Left ventricle myocardium inferior (tissue), 1 donor: ENCODE measurements around the gene YPEL1. TPM values are rescaled to one million over a fixed set of nuclear protein-coding genes. Genes with fewer than 3 reads are reported as not detected.

ENCODE experiments used
- DNase-seq: peaks from one replicate; pipeline ENCODE4 v3.0.0-alpha.2; 2020
- H3K27ac ChIP-seq: fragments of 200-600 bp; replicated peaks from 2 replicates; pipeline ENCODE4 v1.8.0; 2021
- H3K27me3 ChIP-seq: fragments of 200-600 bp; 2 replicates; pipeline ENCODE4 v1.8.0; 2021; ENCODE audit warnings: low read depth
- H3K36me3 ChIP-seq: fragments of 200-600 bp; 2 replicates; pipeline ENCODE4 v1.8.0; 2021
- H3K4me1 ChIP-seq: fragments of 200-600 bp; 2 replicates; pipeline ENCODE4 v1.8.0; 2021
- H3K4me3 ChIP-seq: fragments of 200-600 bp; 2 replicates; pipeline ENCODE4 v1.8.0; 2021; ENCODE audit warnings: mild to moderate bottlenecking, moderate library complexity
- H3K9me3 ChIP-seq: fragments of 200-600 bp; replicated peaks from 2 replicates; pipeline ENCODE4 v1.8.0; 2021
- CTCF ChIP-seq: fragments of 200-600 bp; IDR thresholded peaks from 2 replicates; pipeline ENCODE4 v1.8.0; 2021; ENCODE audit warnings: antibody characterized with exemption, mild to moderate bottlenecking, borderline replicate concordance
- intact Hi-C: fragments of 100-400 bp; cut with micrococcal nuclease; formaldehyde crosslinking; loops from one replicate; pipeline ENCODE4 v1.11.0; 2022
- total RNA-seq: library from RNA; stranded (reverse); fragmentation: NEBNext Ultra II Directional; extraction: Animal tissue kit (Norgen Biotek cat#: 25700); gene quantifications from one replicate; pipeline ENCODE4 v1.2.1, GENCODE V29; 2021
- donor health status: DM: no; HTN: yes; CAD: no; lungs with severe emphysema.

Gene YPEL1
- total RNA-seq, 1 donor from 2014 or later: 8.3 TPM

GRCh38 chr22:21761994-21762680 is 26.5 kb upstream of the YPEL1 start:
- DNase-seq: no peak
- intact Hi-C loops: no loop called here
- TF ChIP-seq CTCF: no peak
- H3K36me3 ChIP-seq: peaks cover 76% of the 10 kb centered on the region
- H3K4me3 ChIP-seq: no peak overlapping the region
- H3K27me3 ChIP-seq: no peaks in the 10 kb centered on the region
- no peaks in the 10 kb centered on the region for H3K4me1 ChIP-seq
- H3K27ac ChIP-seq: peak overlapping the region; percentile 4
- H3K9me3 ChIP-seq: no peaks in the 10 kb centered on the region

- TF ChIP-seq CTCF: no peak
- intact Hi-C loops: no loop called here
- no peak for DNase-seq
- Histone ChIP-seq H3K36me3 (peaks cover 65% of the 10 kb centered on the region), H3K4me3 (no peak overlapping the region), H3K27ac (no peak overlapping the region), H3K9me3 (no peaks in the 10 kb centered on the region), H3K4me1 (no peaks in the 10 kb centered on the region), H3K27me3 (no peaks in the 10 kb centered on the region)
Measured at GRCh38 chr22:21761086-21761485, 25.5 kb upstream of the YPEL1 start.

GRCh38 chr22:21760640-21761039 is 25.0 kb upstream of the YPEL1 start:
- intact Hi-C loops: no loop called here
- Histone ChIP-seq H3K4me1 (peaks cover 2% of the 10 kb centered on the region), H3K27ac (no peak overlapping the region), H3K27me3 (no peaks in the 10 kb centered on the region), H3K9me3 (no peaks in the 10 kb centered on the region), H3K36me3 (peaks cover 61% of the 10 kb centered on the region), H3K4me3 (no peak overlapping the region)
- no peak for DNase-seq
- TF ChIP-seq CTCF: no peak

- Histone ChIP-seq H3K4me1 (peaks cover 11% of the 10 kb centered on the region), H3K9me3 (no peaks in the 10 kb centered on the region), H3K27me3 (no peaks in the 10 kb centered on the region), H3K27ac (no peak overlapping the region), H3K4me3 (no peak overlapping the region), H3K36me3 (peaks cover 52% of the 10 kb centered on the region)
- no peak for DNase-seq
- intact Hi-C loops: no loop called here
- TF ChIP-seq CTCF: no peak
Measured at GRCh38 chr22:21759646-21760376, 24.2 kb upstream of the YPEL1 start.

- H3K27me3 ChIP-seq: no peaks in the 10 kb centered on the region
- no peak overlapping the region for H3K27ac ChIP-seq
- intact Hi-C loops: no loop called here
- no peak overlapping the region for H3K4me3 ChIP-seq
- DNase-seq: no peak
- H3K36me3 ChIP-seq: peaks cover 45% of the 10 kb centered on the region
- peaks cover 18% of the 10 kb centered on the region for H3K4me1 ChIP-seq
- H3K9me3 ChIP-seq: no peaks in the 10 kb centered on the region
- TF ChIP-seq CTCF: no peak
Measured at GRCh38 chr22:21759093-21759492, 23.5 kb upstream of the YPEL1 start.
